ENCODE data around the gene CALCOCO1.
"Not testable (repeated sequence)": the region's sequence is repeated elsewhere in the genome, so short reads cannot be mapped to it uniquely, and the experiment has no call there.

The CALCOCO1 gene
- total RNA-seq: 20.1 to 86.3 (median 49.3) reads per million in 18 experiments

- DNase-seq: peak; percentile 98
These were observed at the start of gene CALCOCO1 for GRCh38 chr12:53727310-53728041. Gene CALCOCO1 (minus strand): TSS chr12:53727452. CDS start chr12:53725242, 2,210 bp downstream.

GRCh38 chr12:53776872-53777271 lies 49.6 kb upstream of the CALCOCO1 start:
- no peak for DNase-seq

GRCh38 chr12:53775478-53776145 lies 48.4 kb upstream of the CALCOCO1 start:
- no peak for DNase-seq

DNA sequence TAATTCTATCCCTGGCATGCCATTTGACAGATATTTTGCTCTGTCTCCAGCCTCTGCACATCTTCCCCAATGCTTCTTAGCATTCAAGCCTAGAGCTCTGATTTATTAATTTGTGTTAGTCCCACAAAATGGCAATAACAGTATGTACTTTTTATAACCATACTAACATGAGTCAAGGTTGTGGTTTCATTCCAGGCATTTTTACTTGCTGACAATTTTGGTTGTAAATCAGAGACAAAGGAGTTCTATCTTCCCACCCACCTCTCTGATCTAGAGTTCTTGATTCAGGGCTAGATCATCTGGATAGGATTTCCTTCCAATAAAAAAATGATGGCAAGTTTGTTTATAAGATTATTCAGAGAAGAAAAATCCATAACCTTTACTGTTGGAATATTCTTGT lies 43.0 kb upstream of the CALCOCO1 start:
- DNase-seq: no peak

DNA sequence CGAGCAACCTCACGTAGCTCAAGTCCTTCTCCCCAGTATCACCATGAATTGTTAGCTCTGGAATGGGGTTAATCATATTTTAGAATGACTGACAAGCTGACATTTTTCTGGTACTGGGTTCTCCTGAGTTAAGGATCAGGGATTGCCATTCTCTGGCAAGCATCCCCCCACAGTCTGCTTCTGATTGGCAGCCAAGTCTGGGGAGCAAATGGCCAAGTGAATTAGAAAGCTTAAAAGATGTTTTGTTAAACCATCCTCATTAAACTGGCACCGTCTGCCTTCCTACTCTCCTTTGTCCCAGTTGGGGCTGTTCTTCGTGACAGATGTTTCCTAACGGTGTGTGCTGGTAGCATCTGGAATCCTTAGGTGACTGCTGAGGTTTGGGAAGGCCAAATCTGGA lies 41.7 kb upstream of the CALCOCO1 start:
- no peak for DNase-seq

DNA sequence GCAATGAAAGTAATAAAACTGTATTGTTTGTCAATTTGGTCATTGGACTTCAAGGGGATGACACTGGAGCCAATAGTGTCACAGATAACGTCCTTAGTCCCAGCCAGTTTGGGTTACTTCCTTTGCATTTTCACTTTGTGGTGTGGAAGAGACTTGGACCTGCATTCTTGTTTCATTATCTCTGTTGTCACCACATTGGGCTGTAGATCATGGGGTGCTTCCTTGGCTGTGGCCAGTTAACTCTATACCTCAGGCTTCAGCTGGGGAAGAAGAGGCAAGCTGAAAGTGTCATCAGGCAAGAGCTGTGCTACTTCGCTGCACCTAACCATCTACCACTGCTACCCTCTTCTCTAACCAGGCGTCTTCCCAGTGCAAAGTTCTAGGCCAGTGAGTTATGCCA lies 39.6 kb upstream of the CALCOCO1 start:
- no peak for DNase-seq

DNA sequence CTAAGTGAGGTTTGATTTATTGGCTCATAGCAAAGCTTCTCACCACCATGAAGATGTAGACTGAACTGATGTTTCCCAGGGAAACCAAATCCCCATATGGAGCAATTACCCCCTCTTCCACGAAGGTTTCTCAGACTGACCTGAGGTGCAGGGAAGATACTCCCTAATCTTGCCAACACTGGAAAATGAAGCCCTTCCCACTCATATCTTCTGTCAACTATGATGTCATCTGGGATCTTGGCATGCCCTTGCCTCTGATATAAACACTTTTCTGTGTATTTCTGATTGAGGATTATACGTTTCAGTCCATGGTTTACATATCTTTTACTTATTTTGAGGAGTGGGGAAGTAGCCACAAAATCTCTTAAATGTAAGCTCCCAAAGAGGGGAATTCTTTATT lies 38.6 kb upstream of the CALCOCO1 start:
- DNase-seq: no peak

DNA sequence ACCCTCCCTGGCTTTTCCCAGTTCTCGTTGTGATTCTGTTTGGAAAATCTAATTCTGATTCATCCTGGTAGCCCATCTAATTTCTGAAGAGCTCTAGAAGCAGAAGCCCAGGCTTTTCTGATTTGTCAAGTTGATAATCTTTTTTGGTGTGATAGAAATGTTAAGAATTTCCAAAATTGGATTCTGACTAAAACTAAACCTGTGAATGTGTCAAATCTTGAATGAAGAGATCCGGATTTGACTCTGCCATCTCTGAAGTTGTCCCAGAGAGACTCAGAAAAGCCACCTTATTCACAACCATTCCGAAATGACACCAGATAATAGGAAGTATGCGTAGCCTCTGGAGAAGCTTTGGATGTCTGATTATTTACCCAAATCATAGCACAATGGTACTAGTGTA lies 37.4 kb upstream of the CALCOCO1 start:
- no peak for DNase-seq

- DNase-seq: not testable (repeated sequence)
These were observed 35.5 kb upstream of the CALCOCO1 start for GRCh38 chr12:53762793-53763192.

GRCh38 chr12:53761306-53761705 lies 34.1 kb upstream of the CALCOCO1 start:
- no peak for DNase-seq

GRCh38 chr12:53759261-53759660 lies 32.0 kb upstream of the CALCOCO1 start:
- no peak for DNase-seq

- no peak for DNase-seq
These were observed 31.5 kb upstream of the CALCOCO1 start for GRCh38 chr12:53758730-53759103.

DNA sequence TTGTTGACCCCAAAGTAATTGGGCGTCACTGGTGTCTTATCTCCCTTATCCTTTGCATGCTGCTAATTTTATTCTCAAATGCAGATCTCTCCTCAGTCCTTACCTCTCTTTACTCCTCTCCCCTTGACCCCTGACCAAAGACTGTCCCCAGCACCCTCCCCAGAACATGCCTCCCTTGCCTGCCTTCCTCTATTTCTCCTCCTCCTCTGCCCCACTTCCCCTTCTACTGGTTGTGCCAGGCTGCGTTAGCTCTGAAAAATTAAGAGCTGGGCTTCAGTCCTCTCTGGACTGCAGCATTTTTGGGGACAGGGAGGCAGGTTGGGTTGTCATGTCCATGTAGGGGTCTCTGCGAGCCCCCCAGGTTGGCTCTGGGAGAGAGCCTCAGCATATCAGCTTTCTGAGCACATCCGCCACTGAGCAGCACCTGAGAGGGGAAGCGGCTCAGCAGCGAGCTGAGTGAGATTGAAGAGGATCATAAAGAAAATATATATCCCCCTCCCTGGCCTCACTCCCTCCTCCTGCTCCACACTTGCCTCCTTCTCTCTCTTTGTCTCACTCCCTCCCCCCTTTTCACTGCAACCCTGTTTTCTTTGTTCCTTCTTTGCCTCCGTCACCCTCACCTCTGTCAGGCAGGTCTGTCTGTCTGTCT lies 31.0 kb upstream of the CALCOCO1 start:
- DNase-seq: no peak

- DNase-seq: peak; percentile 82
These were observed 30.0 kb upstream of the CALCOCO1 start for GRCh38 chr12:53757101-53757770.

GRCh38 chr12:53756300-53757100 lies 29.2 kb upstream of the CALCOCO1 start:
- DNase-seq: no peak

- no peak for DNase-seq
These were observed 28.6 kb upstream of the CALCOCO1 start for GRCh38 chr12:53755893-53756292.

DNA sequence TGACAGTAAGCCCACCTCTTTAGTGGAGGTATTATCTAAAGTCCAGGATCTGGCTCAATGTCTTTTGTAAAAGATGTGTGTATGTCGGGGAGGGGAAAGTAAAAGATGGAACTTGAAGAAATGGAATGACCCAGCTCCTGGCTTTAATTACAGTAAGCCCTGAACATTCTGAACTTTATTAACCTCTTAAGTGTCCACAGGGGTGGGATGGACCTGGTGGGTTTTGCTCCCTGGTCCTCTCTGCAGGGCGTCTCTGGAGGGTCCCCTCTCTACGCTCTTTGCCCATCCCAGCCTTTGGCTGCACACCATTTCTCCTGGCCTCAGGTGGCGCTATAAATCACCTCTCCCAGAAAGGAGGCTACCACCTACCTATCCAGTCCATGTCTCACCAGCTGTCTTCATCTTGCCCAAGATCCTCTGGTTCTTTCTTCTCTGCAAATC lies 28.2 kb upstream of the CALCOCO1 start:
- DNase-seq: no peak

GRCh38 chr12:53754633-53755264 lies 27.5 kb upstream of the CALCOCO1 start:
- DNase-seq: no peak

DNA sequence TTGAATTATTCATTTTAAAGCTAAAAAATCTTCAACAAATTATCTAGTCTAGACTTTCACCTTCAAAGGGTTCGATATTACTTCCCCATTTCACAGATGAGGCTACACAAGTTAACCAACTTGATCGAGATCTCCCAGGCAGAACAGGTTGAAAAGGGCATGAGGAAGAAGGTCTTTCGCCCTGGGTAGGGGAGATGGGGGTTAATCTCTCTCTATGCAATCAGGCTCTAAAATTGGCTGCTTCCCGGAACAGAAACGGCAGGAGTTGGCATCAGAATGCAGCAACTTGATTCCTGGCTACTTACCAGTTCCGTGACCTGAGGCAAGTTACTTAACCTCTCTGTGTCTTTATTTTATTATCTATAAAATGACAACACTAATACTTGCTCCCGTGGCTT lies 26.9 kb upstream of the CALCOCO1 start:
- no peak for DNase-seq

GRCh38 chr12:53752621-53753020 lies 25.4 kb upstream of the CALCOCO1 start:
- no peak for DNase-seq

DNA sequence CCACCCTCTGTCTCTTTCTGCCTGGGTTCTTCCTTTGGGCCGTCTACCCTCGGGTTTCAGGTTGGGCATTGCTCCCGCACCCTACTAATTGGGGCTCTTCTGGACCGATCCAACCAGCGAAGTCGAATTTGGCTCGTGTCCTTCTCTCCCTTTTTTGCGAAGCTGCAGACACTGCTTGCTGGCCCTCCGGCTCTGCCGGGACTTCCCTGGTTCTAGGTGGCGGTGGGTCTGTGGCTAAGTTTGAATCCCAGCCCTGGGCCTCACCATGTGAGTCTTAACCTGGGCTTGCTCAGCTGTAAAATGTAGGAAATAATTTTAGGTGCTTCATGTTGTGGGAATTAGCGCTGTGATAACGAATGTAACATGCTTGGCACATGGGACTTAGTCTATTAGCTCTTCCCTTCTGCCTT lies 24.9 kb upstream of the CALCOCO1 start:
- DNase-seq: no peak
